HFF-Myc (cell line): ENCODE measurements around the gene SETBP1.

Experiments
- DNase-seq: peaks from one replicate; pipeline ENCODE4 v3.0.0-alpha.2; 2011; ENCODE audit warnings: low read depth; ENCODE audit errors: extremely low read depth
- H3K4me3 ChIP-seq: replicated peaks from 2 replicates; pipeline ENCODE4 v1.5.1; 2011; ENCODE audit warnings: low read depth, mild to moderate bottlenecking, control low read depth, low read length
- TF ChIP-seq, protein P1 (sequence below): IDR thresholded peaks from 2 replicates; pipeline ENCODE4 v1.5.1; 2012; ENCODE audit warnings: mild to moderate bottlenecking, low read depth, low read length, control low read depth; ENCODE audit errors: missing control alignments

The SETBP1 gene

DNA sequence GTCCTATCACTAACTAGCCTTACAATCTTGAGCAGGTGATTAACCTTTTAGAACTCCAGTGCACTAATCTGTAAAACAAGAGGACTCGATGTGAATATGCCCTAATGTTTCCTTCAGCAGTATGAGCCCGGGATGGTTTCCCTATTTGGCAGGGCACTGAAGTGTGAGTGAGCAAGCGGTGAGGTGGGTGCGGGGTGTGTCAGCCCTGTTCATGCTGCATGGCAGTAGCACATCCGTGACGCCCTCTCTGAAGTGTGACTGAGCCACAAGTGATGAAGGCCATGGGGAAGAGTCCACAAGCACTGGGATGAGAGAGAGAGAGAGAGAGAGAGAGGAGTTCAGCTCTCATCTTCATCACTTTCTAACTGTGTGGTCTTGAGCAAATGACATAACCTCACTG is 168.7 kb downstream of the SETBP1 start:
- no peak overlapping the region for H3K4me3 ChIP-seq
- DNase-seq = no peak
- TF ChIP-seq, protein P1, sequence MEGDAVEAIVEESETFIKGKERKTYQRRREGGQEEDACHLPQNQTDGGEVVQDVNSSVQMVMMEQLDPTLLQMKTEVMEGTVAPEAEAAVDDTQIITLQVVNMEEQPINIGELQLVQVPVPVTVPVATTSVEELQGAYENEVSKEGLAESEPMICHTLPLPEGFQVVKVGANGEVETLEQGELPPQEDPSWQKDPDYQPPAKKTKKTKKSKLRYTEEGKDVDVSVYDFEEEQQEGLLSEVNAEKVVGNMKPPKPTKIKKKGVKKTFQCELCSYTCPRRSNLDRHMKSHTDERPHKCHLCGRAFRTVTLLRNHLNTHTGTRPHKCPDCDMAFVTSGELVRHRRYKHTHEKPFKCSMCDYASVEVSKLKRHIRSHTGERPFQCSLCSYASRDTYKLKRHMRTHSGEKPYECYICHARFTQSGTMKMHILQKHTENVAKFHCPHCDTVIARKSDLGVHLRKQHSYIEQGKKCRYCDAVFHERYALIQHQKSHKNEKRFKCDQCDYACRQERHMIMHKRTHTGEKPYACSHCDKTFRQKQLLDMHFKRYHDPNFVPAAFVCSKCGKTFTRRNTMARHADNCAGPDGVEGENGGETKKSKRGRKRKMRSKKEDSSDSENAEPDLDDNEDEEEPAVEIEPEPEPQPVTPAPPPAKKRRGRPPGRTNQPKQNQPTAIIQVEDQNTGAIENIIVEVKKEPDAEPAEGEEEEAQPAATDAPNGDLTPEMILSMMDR = no peak

DNA sequence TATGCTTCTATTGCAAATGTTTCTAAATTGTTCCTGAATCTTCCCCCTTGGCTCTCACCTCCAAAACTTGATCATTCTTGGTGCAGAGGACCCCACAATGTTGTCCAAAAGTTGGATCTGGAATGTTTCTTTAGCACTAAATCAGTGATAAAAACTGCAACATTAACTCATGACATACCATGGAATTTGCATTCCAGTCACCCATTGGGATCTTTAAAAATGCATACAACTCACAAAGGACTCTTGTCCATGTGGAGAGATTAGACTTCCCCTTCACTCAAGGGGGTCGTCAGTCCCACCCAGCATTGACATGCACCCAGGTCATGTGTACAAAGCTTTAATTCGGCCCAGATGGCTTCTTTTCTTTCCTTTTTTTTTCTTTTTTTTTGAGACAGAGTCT is 169.3 kb downstream of the SETBP1 start:
- TF ChIP-seq, protein P1 = no peak
- H3K4me3 ChIP-seq = no peak overlapping the region
- DNase-seq = no peak

DNA sequence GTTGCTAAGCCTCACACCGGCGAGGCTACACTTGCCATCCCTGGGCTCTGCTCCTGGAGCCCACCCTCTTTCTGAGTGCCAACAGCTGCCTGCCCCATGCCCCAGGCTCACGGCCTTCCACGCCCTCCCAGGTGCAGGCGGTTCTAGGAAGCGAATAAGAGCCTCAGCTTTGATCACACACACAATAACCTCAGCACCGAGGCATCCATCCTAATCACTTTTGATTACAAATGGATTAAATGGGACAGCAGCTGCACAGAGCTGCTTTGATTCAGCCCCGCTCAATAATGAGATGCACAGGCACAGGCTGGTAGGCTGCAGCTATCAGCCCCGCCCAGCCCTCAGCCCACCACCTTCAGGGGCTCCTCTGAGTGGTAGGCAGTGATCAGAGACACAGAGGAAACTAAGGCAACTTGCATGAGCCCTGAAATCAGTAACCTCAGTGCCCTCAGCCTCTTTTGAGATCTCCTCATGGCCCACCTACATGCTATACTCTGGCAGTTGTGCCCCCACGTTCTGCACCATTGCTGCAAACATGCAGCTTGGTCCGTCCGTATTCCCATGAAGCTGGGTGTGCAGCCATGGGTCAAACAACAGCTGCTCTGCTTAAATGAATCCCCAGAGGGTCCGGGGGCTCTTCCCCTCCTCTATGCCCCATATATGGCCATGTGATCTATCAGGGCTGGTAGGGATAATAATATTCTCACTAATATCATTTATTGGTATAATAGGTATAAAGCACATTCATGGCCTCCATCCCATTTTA is 171.4 kb downstream of the SETBP1 start:
- H3K4me3 ChIP-seq = no peak overlapping the region
- DNase-seq = no peak
- TF ChIP-seq, protein P1 = no peak

DNA sequence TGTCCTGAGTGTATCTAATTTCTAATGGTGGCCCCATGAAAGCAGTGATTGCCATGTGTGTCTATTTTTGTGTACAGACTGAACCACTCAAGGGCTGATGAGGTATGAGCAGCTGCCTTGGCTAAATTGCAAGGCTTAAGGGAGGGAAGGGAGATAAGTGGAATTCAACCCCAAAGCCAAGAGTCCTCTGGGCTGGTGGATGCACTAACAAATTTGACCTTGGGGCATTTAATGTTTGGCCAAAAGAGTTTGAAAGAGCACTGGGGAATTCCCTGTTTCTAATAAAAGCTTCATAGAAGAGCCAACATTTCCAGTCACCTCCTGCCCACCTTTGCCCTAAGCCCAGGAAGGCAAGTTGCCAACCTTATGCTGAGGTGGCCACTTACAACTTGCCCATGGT is 172.1 kb downstream of the SETBP1 start:
- no peak overlapping the region for H3K4me3 ChIP-seq
- TF ChIP-seq, protein P1 = no peak
- no peak for DNase-seq

DNA sequence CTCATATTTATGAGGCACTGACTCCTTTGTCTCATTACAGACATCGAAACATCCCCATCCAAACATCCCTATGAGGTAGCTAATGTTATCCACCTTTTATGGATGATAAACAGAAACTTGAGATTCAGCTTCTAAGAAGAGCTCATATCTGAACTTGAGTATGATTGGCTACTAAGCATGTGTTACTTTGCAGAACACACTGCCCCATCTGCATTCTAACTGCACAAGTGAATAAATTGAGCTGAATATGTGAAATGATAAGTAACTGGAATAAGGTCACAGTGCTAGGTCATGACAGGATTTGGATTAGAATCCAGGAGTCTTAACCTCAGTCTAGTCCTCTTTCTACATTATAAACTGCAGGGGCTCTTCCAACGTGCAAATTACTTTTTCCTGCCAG is 172.7 kb downstream of the SETBP1 start:
- TF ChIP-seq, protein P1 = no peak
- no peak overlapping the region for H3K4me3 ChIP-seq
- DNase-seq = no peak

DNA sequence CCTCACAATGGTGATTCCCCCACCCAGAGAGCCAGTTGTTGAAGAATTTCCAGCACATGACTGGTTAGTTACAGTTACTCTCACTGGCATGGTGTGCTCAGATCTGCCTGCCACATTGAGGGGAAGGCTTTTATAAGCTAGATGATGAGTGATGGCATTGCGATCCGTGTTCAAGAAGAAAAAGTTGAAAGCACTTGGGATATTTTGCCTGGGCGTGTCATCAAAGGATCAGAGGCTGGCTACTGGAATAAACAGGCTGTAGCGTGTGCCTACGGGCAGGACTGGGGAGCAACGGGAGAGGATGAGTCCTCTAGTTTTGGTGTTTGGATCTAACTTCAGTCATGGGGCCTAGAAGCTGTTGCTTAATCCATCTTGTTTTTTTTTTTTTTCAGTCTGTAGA is 175.0 kb downstream of the SETBP1 start:
- TF ChIP-seq, protein P1 = no peak
- H3K4me3 ChIP-seq = no peak overlapping the region
- no peak for DNase-seq

DNA sequence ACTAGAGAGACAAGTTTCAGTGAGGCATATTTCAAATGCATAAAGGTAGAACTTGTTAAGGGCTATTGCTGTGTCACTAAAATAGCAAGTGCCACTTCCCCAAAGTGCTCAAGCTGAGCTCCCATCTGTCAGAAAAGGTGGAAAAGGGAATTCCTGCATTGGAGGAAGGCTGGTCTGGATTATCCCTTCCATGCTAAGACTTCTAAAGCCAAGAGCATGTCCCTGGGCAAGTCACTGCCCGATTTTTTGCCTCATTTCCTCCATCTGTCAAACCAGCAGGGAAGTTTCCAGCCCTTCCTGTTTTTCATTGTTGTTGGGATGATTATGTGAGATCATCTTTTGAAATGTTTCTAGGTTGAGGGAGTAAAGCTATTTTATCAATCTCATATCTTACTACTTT is 175.5 kb downstream of the SETBP1 start:
- no peak overlapping the region for H3K4me3 ChIP-seq
- no peak for DNase-seq
- TF ChIP-seq, protein P1 = no peak
